Measurements from ENCODE around the gene SVOPL. TPM values are rescaled to one million over a fixed set of nuclear protein-coding genes. Genes with fewer than 3 reads are reported as not detected.

The SVOPL gene
- total RNA-seq: not detected in 2 replicates

DNA sequence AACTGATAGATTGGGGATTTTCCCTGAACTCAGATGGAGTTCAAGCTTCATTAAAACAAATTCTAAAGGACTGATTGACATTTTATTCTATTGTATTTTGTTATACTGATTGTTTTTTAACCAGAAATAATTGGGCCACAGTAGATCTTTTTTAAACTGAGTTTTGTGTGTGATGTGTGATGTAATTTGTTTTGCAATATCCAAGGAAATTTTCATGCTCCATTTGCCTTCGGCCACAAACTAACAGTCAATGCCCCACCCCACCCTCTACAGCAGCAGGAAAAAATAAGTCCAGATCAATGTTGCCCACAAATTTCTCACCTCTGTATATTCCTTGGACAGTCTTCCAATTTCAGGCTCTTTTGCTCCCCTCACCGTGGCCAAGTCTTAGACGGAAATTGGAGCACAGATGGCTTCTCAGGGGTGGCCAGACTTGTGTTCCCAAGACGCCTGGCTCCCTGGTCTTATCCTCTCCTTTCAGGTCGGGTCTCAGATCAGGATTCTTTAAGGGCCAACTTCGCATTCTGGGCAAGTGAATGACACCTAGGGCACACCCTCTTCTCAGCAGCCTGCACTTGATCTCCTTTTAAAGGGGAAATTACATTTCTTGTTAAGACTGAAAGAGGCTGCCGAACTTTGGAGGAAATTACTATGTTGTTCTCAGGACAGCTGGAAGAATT, at the start of gene SVOPL:
TSS of gene SVOPL (minus strand) at position 506 of the 680 bp plus-strand sequence. CDS start 22,317 bp downstream, outside the sequence.

Other genes starting within 250 kb of the SVOPL start
- 12.2 and 13.0 TPM in 2 replicates for gene TRIM24, start 241.1 kb downstream of the SVOPL start, total RNA-seq
- not detected in 2 replicates for gene TMEM213, start 96.6 kb upstream of the SVOPL start, total RNA-seq
- gene ATP6V0A4, start 96.8 kb upstream of the SVOPL start, total RNA-seq: 0.09 and 0.11 TPM in 2 replicates